Measurements from ENCODE around the gene ALOX5. TPM values are rescaled to one million over a fixed set of nuclear protein-coding genes. Genes with fewer than 3 reads are reported as not detected.

Gene ALOX5
- total RNA-seq, 1 donor from 2014 or later = 1.2 TPM

- DNase-seq (ENCODE audit: low spot score in 2 of 2) = no peak
- no peak for FAIRE-seq
These were observed 48.3 kb downstream of the ALOX5 start for GRCh38 chr10:45422207-45422865.

- FAIRE-seq (no peak), DNase-seq (ENCODE audit: low spot score in 2 of 2) (no peak)
These were observed 49.0 kb downstream of the ALOX5 start for GRCh38 chr10:45422866-45423659.

- DNase-seq (ENCODE audit: low spot score in 2 of 2) (no peak), FAIRE-seq (no peak)
These were observed 50.0 kb downstream of the ALOX5 start for GRCh38 chr10:45423976-45424499.

GRCh38 chr10:45424668-45425404, 50.8 kb downstream of the ALOX5 start:
- FAIRE-seq (no peak), DNase-seq (ENCODE audit: low spot score in 2 of 2) (no peak)

- FAIRE-seq (no peak), DNase-seq (ENCODE audit: low spot score in 2 of 2) (peak in 1 of 2 donors; percentile 48)
These were observed 51.9 kb downstream of the ALOX5 start for GRCh38 chr10:45425621-45426563.

GRCh38 chr10:45427262-45427969, 53.4 kb downstream of the ALOX5 start:
- FAIRE-seq = no peak
- no peak for DNase-seq (ENCODE audit: low spot score in 2 of 2)

GRCh38 chr10:45427970-45428366, 54.0 kb downstream of the ALOX5 start:
- FAIRE-seq = no peak
- no peak for DNase-seq (ENCODE audit: low spot score in 2 of 2)

GRCh38 chr10:45428611-45429510, 54.8 kb downstream of the ALOX5 start:
- FAIRE-seq (no peak), DNase-seq (ENCODE audit: low spot score in 2 of 2) (no peak)

- FAIRE-seq (no peak), DNase-seq (ENCODE audit: low spot score in 2 of 2) (no peak)
These were observed 55.8 kb downstream of the ALOX5 start for GRCh38 chr10:45429790-45430189.

GRCh38 chr10:45432113-45432512, 58.1 kb downstream of the ALOX5 start:
- DNase-seq (ENCODE audit: low spot score in 2 of 2) (no peak), FAIRE-seq (no peak)

- no peak for DNase-seq (ENCODE audit: low spot score in 2 of 2)
- peak; percentile 44 for FAIRE-seq
These were observed 58.9 kb downstream of the ALOX5 start for GRCh38 chr10:45432700-45433472.

- no peak for DNase-seq (ENCODE audit: low spot score in 2 of 2)
- FAIRE-seq = no peak
These were observed 59.9 kb downstream of the ALOX5 start for GRCh38 chr10:45433716-45434469.

GRCh38 chr10:45437587-45438465, 63.8 kb downstream of the ALOX5 start:
- no peak for DNase-seq (ENCODE audit: low spot score in 2 of 2)
- FAIRE-seq = no peak

- no peak for FAIRE-seq
- DNase-seq (ENCODE audit: low spot score in 2 of 2) = no peak
These were observed 64.6 kb downstream of the ALOX5 start for GRCh38 chr10:45438466-45439090.

GRCh38 chr10:45439365-45439764, 65.3 kb downstream of the ALOX5 start:
- FAIRE-seq = no peak
- DNase-seq (ENCODE audit: low spot score in 2 of 2) = no peak

Data from frontal cortex (tissue), 4 donors.